Glomerular visceral epithelial cell (primary cell): Measurements from ENCODE around the gene ZNF544.
A peak's percentile ranks its signal among the peaks of the same experiment; 100 is the strongest.

ENCODE experiments used
- DNase-seq: peaks from one replicate; pipeline ENCODE4 v3.0.0-alpha.2; 2016; ENCODE audit errors: extremely low spot score

Gene ZNF544

GRCh38 chr19:58228585-58229254, at the start of gene ZNF544:
ZNF544 (plus strand) TSS chr19:58228914; CDS start chr19:58244024, 15,110 bp downstream.
- peak; percentile 73 for DNase-seq

- peak; percentile 34 for DNase-seq
These were observed 46.7 kb upstream of the ZNF544 start for GRCh38 chr19:58181902-58182576.

- no peak for DNase-seq
These were observed 46.1 kb upstream of the ZNF544 start for GRCh38 chr19:58182577-58182988.

GRCh38 chr19:58182989-58183816, 45.5 kb upstream of the ZNF544 start, which contains the start of gene ZNF274:
ZNF274 (plus strand) TSS chr19:58183061; CDS start chr19:58183966, 905 bp downstream.
- DNase-seq: peak; percentile 90

- no peak for DNase-seq
These were observed 44.9 kb upstream of the ZNF544 start for GRCh38 chr19:58183817-58184215.

- DNase-seq: no peak
These were observed 31.7 kb upstream of the ZNF544 start for GRCh38 chr19:58196901-58197616.

GRCh38 chr19:58203814-58204475, 24.8 kb upstream of the ZNF544 start:
- DNase-seq: no peak

- no peak for DNase-seq
These were observed 24.1 kb upstream of the ZNF544 start for GRCh38 chr19:58204566-58204965.

GRCh38 chr19:58209577-58209976, 19.1 kb upstream of the ZNF544 start:
- no peak for DNase-seq

- DNase-seq: no peak
These were observed 16.2 kb upstream of the ZNF544 start for GRCh38 chr19:58212336-58213074.

- no peak for DNase-seq
These were observed 15.7 kb upstream of the ZNF544 start for GRCh38 chr19:58213075-58213369.

GRCh38 chr19:58217069-58217481, 11.6 kb upstream of the ZNF544 start:
- no peak for DNase-seq

GRCh38 chr19:58217607-58218391, 10.9 kb upstream of the ZNF544 start:
- DNase-seq: no peak

- no peak for DNase-seq
These were observed 9.8 kb upstream of the ZNF544 start for GRCh38 chr19:58218899-58219298.

GRCh38 chr19:58227964-58228584, 640 bp upstream of the ZNF544 start:
- DNase-seq: no peak

GRCh38 chr19:58229255-58229639, 533 bp downstream of the ZNF544 start:
- peak; percentile 28 for DNase-seq

- DNase-seq: no peak
These were observed 8.6 kb downstream of the ZNF544 start for GRCh38 chr19:58237324-58237723.

GRCh38 chr19:58243351-58243750, 14.6 kb downstream of the ZNF544 start:
- no peak for DNase-seq

- DNase-seq: no peak
These were observed 20.2 kb downstream of the ZNF544 start for GRCh38 chr19:58248886-58249285.
